ENCODE results near the gene SIL1. TPM values are rescaled to one million over a fixed set of nuclear protein-coding genes. Genes with fewer than 3 reads are reported as not detected.

SIL1 gene
- total and polyA plus RNA-seq, 2 of the 4 experiments (the other 2 are of a cell fraction), result 56.1 to 66.0 TPM

GRCh38 chr5:139103762-139104161, 94.4 kb downstream of the SIL1 start:
- H2BK20ac ChIP-seq (ENCODE audit: low read depth, low read length), result no peak overlapping the region
- no peak overlapping the region for H4K5ac ChIP-seq (ENCODE audit: low read depth, low read length)
- H3K18ac ChIP-seq (ENCODE audit: low read depth, low read length), result no peak overlapping the region
- H3K27ac ChIP-seq (ENCODE audit: insufficient read depth, low read length), result no peak overlapping the region
- H2BK120ac ChIP-seq (ENCODE audit: low read depth, low read length), result no peak overlapping the region
- no peaks in the 10 kb centered on the region for H3K36me3 ChIP-seq (ENCODE audit: control insufficient read depth, insufficient read depth, low read length)
- no peak overlapping the region; the same call in 1 of the 2 replicates for H2AK5ac ChIP-seq (ENCODE audit: low read depth, low read length)
- no peak overlapping the region for H4K8ac ChIP-seq (ENCODE audit: low read depth in 2 of 2, low read length in 2 of 2)
- H3K9me3 ChIP-seq (ENCODE audit: control insufficient read depth, insufficient read depth, low read length), result no peaks in the 10 kb centered on the region
- in situ Hi-C loops (cut with MboI; ENCODE audit: low sequenced_read_pairs), result no loop called here
- H4K20me1 ChIP-seq (ENCODE audit: insufficient read depth, low read length), result no peaks in the 10 kb centered on the region; the same call in 1 of the 2 replicates
- no peaks in the 10 kb centered on the region for H3K27me3 ChIP-seq (ENCODE audit: control insufficient read depth, insufficient read depth, low read length)
- no peak overlapping the region for H2AK9ac ChIP-seq (replicated peaks; ENCODE audit: low read depth, low read length, poor library complexity)
- DNase-seq, result no peak
- dilution Hi-C loops (cut with HindIII; ENCODE audit: low sequenced_read_pairs, unreplicated experiment), result no loop called here
- no peak overlapping the region for H3K23ac ChIP-seq (ENCODE audit: low read depth, low read length)
- peaks cover 9% of the 10 kb centered on the region for H3K9me1 ChIP-seq (ENCODE audit: insufficient read depth, low read length)
- no peak overlapping the region for H3K9ac ChIP-seq (ENCODE audit: low read depth, low read length)
- BruUV-seq (replicated peaks), result no TSS peak
- no peak overlapping the region for H3K56ac ChIP-seq (ENCODE audit: extremely low read depth, insufficient read depth, low read length)
- CTCF ChIA-PET, result no interaction called here
- H3K4ac ChIP-seq (ENCODE audit: low read depth, low read length), result no peak overlapping the region
- no peak for TF ChIP-seq MAZ (IDR thresholded peaks at IDR 0.05; ENCODE audit: borderline replicate concordance, low read depth, low read length)
- no peak for TF ChIP-seq CTCF (conservative IDR thresholded peaks at IDR 0.05; ENCODE audit: low read depth, low read length)
- TF ChIP-seq RFX5 (IDR thresholded peaks at IDR 0.05; ENCODE audit: low read depth, low read length), result no peak
- TF ChIP-seq ELK1 (IDR thresholded peaks at IDR 0.05; ENCODE audit: borderline replicate concordance, low read depth, low read length), result no peak
- no peak for TF ChIP-seq USF2 (IDR thresholded peaks at IDR 0.05; ENCODE audit: low read depth, low read length)
- no peak overlapping the region for H3K14ac ChIP-seq (replicated peaks; ENCODE audit: low read depth, low read length)
- no peak overlapping the region for H2BK5ac ChIP-seq (ENCODE audit: low read depth, low read length, poor library complexity, severe bottlenecking)
- no peak overlapping the region for H3K4me3 ChIP-seq (ENCODE audit: insufficient read depth, low read depth, low read length)
- H3K4me1 ChIP-seq (ENCODE audit: control insufficient read depth, insufficient read depth, low read length), result peaks cover 17% of the 10 kb centered on the region
- POLR2A ChIA-PET (ENCODE audit: unreplicated experiment), result no interaction called here
- no peak overlapping the region for H2BK15ac ChIP-seq (ENCODE audit: low read depth, low read length)
- intact Hi-C loops (cut with micrococcal nuclease), result loop anchor here (10.0 kb wide), 1 partner anchor 161 kb away; no protein-coding TSS in a partner anchor
- no peak for ATAC-seq (ENCODE audit: low read depth)
- H3K79me1 ChIP-seq (ENCODE audit: low read depth in 1 of 2, low read length in 2 of 2), result 0 out of 4 replicates have a peak, but pooled peaks cover 0 to 13% of the 10 kb centered on the region in 2 experiments
- no peak overlapping the region for H4K91ac ChIP-seq (ENCODE audit: insufficient read depth, low read depth, low read length)
- H2AFZ ChIP-seq (replicated peaks; ENCODE audit: low read length, poor library complexity), result no peak overlapping the region
- H3K4me2 ChIP-seq (ENCODE audit: low read depth, low read length), result no peak overlapping the region
